ENCODE results near the gene RAI1. TPM values are rescaled to one million over a fixed set of nuclear protein-coding genes. Genes with fewer than 3 reads are reported as not detected.
A peak's percentile ranks its signal among the peaks of the same experiment; 100 is the strongest.

RAI1 gene
- total and polyA plus RNA-seq, 10 of the 15 experiments (the other 5 are each of a cell fraction or from before 2014, with no cell fraction given) = 0.66 to 37.7 (median 6.0) TPM

- TF ChIP-seq MEF2B (IDR thresholded peaks at IDR 0.05; ENCODE audit: partially characterized antibody, poor library complexity, severe bottlenecking) (peak; percentile 92), NFYA (IDR thresholded peaks at IDR 0.05; ENCODE audit: borderline replicate concordance, low read depth, low read length) (no peak), HCFC1 (IDR thresholded peaks at IDR 0.05; ENCODE audit: low read length) (no peak), ZNF274 (IDR thresholded peaks at IDR 0.05; ENCODE audit: insufficient read depth, insufficient read length) (no peak), IRF5 (IDR thresholded peaks at IDR 0.05; ENCODE audit: borderline replicate concordance) (no peak), KAT2A (conservative IDR thresholded peaks at IDR 0.05; ENCODE audit: control insufficient read depth, low read depth, low read length) (no peak), CHD2 (IDR thresholded peaks at IDR 0.05; ENCODE audit: borderline replicate concordance, low read depth, low read length) (no peak), POLR2AphosphoS2 (IDR thresholded peaks at IDR 0.05; ENCODE audit: low read depth, low read length) (no peak), MAX (IDR thresholded peaks at IDR 0.05; ENCODE audit: low read depth, low read length) (no peak), RELB (IDR thresholded peaks at IDR 0.05; ENCODE audit: low read depth) (no peak), SKIL (IDR thresholded peaks at IDR 0.05; ENCODE audit: low read depth, poor library complexity, severe bottlenecking) (peak; percentile 58), LARP7 (IDR thresholded peaks at IDR 0.05) (no peak), SIX5 (IDR thresholded peaks at IDR 0.05; ENCODE audit: low read depth, low read length, severe bottlenecking) (no peak), CBX5 (IDR thresholded peaks at IDR 0.05; ENCODE audit: low read depth) (no peak), ESRRA (IDR thresholded peaks at IDR 0.05; ENCODE audit: low read length) (no peak), NKRF (conservative IDR thresholded peaks at IDR 0.05) (no peak), E2F4 (IDR thresholded peaks at IDR 0.05; ENCODE audit: low read depth, low read length) (no peak), RAD51 (IDR thresholded peaks at IDR 0.05) (no peak), SREBF2 (IDR thresholded peaks at IDR 0.05; ENCODE audit: low read length) (no peak)
Measured at GRCh38 chr17:17783825-17784656, 102.8 kb downstream of the RAI1 start (continued).
